HL-60 (cell line): Measurements from ENCODE around the gene ROCK2.

ENCODE experiments used
- CTCF ChIP-seq: IDR thresholded peaks from one replicate; pipeline ENCODE4 v1.5.1; 2011; ENCODE audit warnings: low read length, control low read depth, inconsistent platforms; ENCODE audit not compliant: insufficient read depth
- GABPA ChIP-seq: IDR thresholded peaks from 2 replicates; pipeline ENCODE4 v1.6.1; 2012; ENCODE audit warnings: low read depth
- POLR2AphosphoS5 ChIP-seq: IDR thresholded peaks from 2 replicates; pipeline ENCODE4 v1.6.1; 2012; ENCODE audit warnings: low read depth
- SPI1 ChIP-seq: IDR thresholded peaks from 2 replicates; pipeline ENCODE4 v1.6.1; 2012; ENCODE audit warnings: low read depth, mild to moderate bottlenecking, borderline replicate concordance
- TF ChIP-seq, protein P1 (sequence below): IDR thresholded peaks from 2 replicates; pipeline ENCODE4 v1.6.1; 2012; ENCODE audit warnings: low read depth; ENCODE audit not compliant: insufficient replicate concordance

DNA sequence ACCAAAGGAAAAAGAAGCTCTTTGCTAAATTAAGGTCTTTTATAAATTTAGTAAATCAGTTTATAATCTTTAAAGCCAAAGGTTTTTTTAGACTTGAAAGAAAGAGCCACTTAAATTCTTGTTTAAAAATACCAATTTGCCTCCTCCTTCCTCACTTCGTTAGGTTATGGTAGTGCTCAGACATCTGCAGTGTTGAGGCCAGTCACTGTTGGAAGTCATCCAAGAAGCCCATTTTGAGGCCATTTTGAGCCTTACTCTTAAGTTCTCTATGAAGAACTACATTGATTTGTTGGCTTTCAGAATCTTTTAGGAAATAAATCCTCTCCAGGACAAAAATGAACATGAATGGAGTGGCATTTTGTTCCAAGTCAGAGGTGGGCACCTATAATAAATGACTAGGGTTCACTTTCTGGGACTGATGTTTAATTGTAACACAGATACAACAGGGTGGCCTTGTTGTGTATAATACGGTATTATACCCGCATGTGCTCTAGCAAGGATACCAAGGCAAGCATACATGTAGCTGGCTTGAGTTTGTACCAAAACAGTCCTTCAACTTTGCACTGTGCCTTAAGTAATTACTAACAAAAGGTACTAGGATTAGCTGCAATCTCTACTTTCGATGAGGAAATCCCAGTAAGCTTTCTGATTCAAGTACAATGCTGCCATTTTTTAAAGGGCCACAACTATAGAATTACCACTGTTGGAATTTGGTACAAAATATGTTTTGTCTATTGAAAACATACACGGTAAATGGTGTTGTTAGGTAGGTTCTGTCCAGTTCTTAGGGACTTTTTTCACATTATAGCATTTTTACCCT lies 166.4 kb downstream of the ROCK2 start:
- TF ChIP-seq POLR2AphosphoS5, result no peak
- TF ChIP-seq CTCF, result no peak
- TF ChIP-seq, protein P1, sequence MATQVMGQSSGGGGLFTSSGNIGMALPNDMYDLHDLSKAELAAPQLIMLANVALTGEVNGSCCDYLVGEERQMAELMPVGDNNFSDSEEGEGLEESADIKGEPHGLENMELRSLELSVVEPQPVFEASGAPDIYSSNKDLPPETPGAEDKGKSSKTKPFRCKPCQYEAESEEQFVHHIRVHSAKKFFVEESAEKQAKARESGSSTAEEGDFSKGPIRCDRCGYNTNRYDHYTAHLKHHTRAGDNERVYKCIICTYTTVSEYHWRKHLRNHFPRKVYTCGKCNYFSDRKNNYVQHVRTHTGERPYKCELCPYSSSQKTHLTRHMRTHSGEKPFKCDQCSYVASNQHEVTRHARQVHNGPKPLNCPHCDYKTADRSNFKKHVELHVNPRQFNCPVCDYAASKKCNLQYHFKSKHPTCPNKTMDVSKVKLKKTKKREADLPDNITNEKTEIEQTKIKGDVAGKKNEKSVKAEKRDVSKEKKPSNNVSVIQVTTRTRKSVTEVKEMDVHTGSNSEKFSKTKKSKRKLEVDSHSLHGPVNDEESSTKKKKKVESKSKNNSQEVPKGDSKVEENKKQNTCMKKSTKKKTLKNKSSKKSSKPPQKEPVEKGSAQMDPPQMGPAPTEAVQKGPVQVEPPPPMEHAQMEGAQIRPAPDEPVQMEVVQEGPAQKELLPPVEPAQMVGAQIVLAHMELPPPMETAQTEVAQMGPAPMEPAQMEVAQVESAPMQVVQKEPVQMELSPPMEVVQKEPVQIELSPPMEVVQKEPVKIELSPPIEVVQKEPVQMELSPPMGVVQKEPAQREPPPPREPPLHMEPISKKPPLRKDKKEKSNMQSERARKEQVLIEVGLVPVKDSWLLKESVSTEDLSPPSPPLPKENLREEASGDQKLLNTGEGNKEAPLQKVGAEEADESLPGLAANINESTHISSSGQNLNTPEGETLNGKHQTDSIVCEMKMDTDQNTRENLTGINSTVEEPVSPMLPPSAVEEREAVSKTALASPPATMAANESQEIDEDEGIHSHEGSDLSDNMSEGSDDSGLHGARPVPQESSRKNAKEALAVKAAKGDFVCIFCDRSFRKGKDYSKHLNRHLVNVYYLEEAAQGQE, result no peak
- TF ChIP-seq SPI1, result no peak
- TF ChIP-seq GABPA, result no peak
